Immature natural killer cell (primary cell): ENCODE data around the gene LRRC56. TPM values are rescaled to one million over a fixed set of nuclear protein-coding genes. Genes with fewer than 3 reads are reported as not detected.

Experiments
- DNase-seq, 3 donors: peaks; one replicate each; pipeline ENCODE4 v3.0.0; 2022; ENCODE audit warnings: mixed read lengths in 1 of 3
- H3K27ac Mint-ChIP-seq, 6 donors: one replicate each; pipeline ENCODE4 v1.8.0; 2020; ENCODE audit warnings: mixed read lengths in 6 of 6, mild to moderate bottlenecking in 5 of 6, inconsistent platforms in 4 of 6, moderate library complexity in 3 of 6
- H3K27me3 Mint-ChIP-seq, 3 donors: one replicate each; pipeline ENCODE4 v1.8.0; 2020 to 2021; ENCODE audit warnings: low read depth in 3 of 3, mild to moderate bottlenecking in 3 of 3, mixed read lengths in 3 of 3, moderate library complexity in 3 of 3, inconsistent platforms in 1 of 3
- H3K36me3 Mint-ChIP-seq, 3 donors: one replicate each; pipeline ENCODE4 v1.8.0; 2020; ENCODE audit warnings: mixed read lengths in 3 of 3, inconsistent platforms in 2 of 3, mild to moderate bottlenecking in 2 of 3
- H3K4me1 Mint-ChIP-seq, 2 donors: one replicate each; pipeline ENCODE4 v1.8.0; 2020; ENCODE audit warnings: inconsistent platforms in 2 of 2, mild to moderate bottlenecking in 2 of 2, mixed read lengths in 2 of 2, moderate library complexity in 1 of 2
- H3K4me3 Mint-ChIP-seq, 5 donors: one replicate each; pipeline ENCODE4 v1.8.0; 2020; ENCODE audit warnings: mild to moderate bottlenecking in 5 of 5, mixed read lengths in 5 of 5, inconsistent platforms in 3 of 5, moderate library complexity in 3 of 5
- H3K9me3 Mint-ChIP-seq, 6 donors: one replicate each; pipeline ENCODE4 v1.8.0; 2020; ENCODE audit warnings: mild to moderate bottlenecking in 6 of 6, mixed read lengths in 6 of 6, inconsistent platforms in 4 of 6, moderate library complexity in 3 of 6
- polyA plus RNA-seq, 3 donors: library from polyadenylated mRNA; unstranded; fragments of 300-500 nt; fragmentation: Illumina TruSeq; gene quantifications; one replicate each; pipeline ENCODE4 v1.2.3, GENCODE V29; 2021

LRRC56 gene
- polyA plus RNA-seq, 3 donors from 2014 or later: 0.27 to 0.89 TPM; not detected in 1

GRCh38 chr11:581342-581741 is 44.0 kb downstream of the LRRC56 start:
- Mint-ChIP-seq H3K4me3 (peak overlapping the region in 2 of 5 donors; percentile 11 to 31), H3K4me1 (peaks cover 48 to 49% of the 10 kb centered on the region in 2 donors)

GRCh38 chr11:581752-582151 is 44.4 kb downstream of the LRRC56 start:
- H3K27me3 Mint-ChIP-seq: peaks cover 2 to 14% (median 4%) of the 10 kb centered on the region in 3 donors
- H3K4me1 Mint-ChIP-seq: peaks cover 48 to 49% of the 10 kb centered on the region in 2 donors
- no peak for DNase-seq
- H3K27ac Mint-ChIP-seq: peak overlapping the region in 1 of 6 donors; percentile 80
- no peak overlapping the region for H3K4me3 Mint-ChIP-seq
- peaks cover 0 to 8% (median 0%) of the 10 kb centered on the region in 3 donors for H3K36me3 Mint-ChIP-seq
- H3K9me3 Mint-ChIP-seq: no peaks in the 10 kb centered on the region

More at GRCh38 chr11:581342-581741, 44.0 kb downstream of the LRRC56 start:
- Mint-ChIP-seq H3K9me3 (no peaks in the 10 kb centered on the region), H3K27ac (peak overlapping the region in 3 of 6 donors; percentile 23 to 87 (median 53)), H3K36me3 (peaks cover 0 to 8% (median 0%) of the 10 kb centered on the region in 3 donors), H3K27me3 (peaks cover 2 to 14% (median 4%) of the 10 kb centered on the region in 3 donors)
- peak in 1 of 3 donors; percentile 30 for DNase-seq

GRCh38 chr11:584287-584686 is 47.0 kb downstream of the LRRC56 start:
- Mint-ChIP-seq H3K4me3 (no peak overlapping the region), H3K27me3 (peaks cover 2 to 4% (median 3%) of the 10 kb centered on the region in 3 donors), H3K9me3 (no peaks in the 10 kb centered on the region), H3K27ac (no peak overlapping the region), H3K4me1 (peaks cover 30 to 39% of the 10 kb centered on the region in 2 donors), H3K36me3 (peaks cover 0 to 23% (median 5%) of the 10 kb centered on the region in 3 donors)
- no peak for DNase-seq

- Mint-ChIP-seq H3K36me3 (peaks cover 0 to 24% (median 10%) of the 10 kb centered on the region in 3 donors), H3K4me1 (peaks cover 10 to 19% of the 10 kb centered on the region in 2 donors), H3K27me3 (peaks cover 5 to 10% (median 7%) of the 10 kb centered on the region in 3 donors), H3K9me3 (peaks cover 0 to 1% (median 0%) of the 10 kb centered on the region in 6 donors), H3K27ac (peak overlapping the region in 2 of 6 donors; percentile 30 to 43), H3K4me3 (no peak overlapping the region)
- no peak for DNase-seq
These were observed 49.3 kb downstream of the LRRC56 start for GRCh38 chr11:586376-587316.

GRCh38 chr11:587546-587945 is 50.2 kb downstream of the LRRC56 start:
- peaks cover 7 to 15% of the 10 kb centered on the region in 2 donors for H3K4me1 Mint-ChIP-seq
- peaks cover 0 to 2% (median 0%) of the 10 kb centered on the region in 6 donors for H3K9me3 Mint-ChIP-seq
- H3K27me3 Mint-ChIP-seq: peaks cover 5 to 10% (median 7%) of the 10 kb centered on the region in 3 donors
- H3K27ac Mint-ChIP-seq: peak overlapping the region in 5 of 6 donors; percentile 17 to 91 (median 83)
- H3K4me3 Mint-ChIP-seq: no peak overlapping the region
- peaks cover 4 to 28% (median 14%) of the 10 kb centered on the region in 3 donors for H3K36me3 Mint-ChIP-seq
- no peak for DNase-seq

GRCh38 chr11:587978-588380 is 50.7 kb downstream of the LRRC56 start:
- H3K27me3 Mint-ChIP-seq: peaks cover 5 to 10% (median 7%) of the 10 kb centered on the region in 3 donors
- H3K36me3 Mint-ChIP-seq: peaks cover 4 to 28% (median 14%) of the 10 kb centered on the region in 3 donors
- H3K9me3 Mint-ChIP-seq: peaks cover 0 to 2% (median 0%) of the 10 kb centered on the region in 6 donors
- peaks cover 7 to 15% of the 10 kb centered on the region in 2 donors for H3K4me1 Mint-ChIP-seq
- peak overlapping the region; percentile 80 to 91 (median 84) for H3K27ac Mint-ChIP-seq
- peak overlapping the region in 2 of 5 donors; percentile 25 to 46 for H3K4me3 Mint-ChIP-seq
- DNase-seq: peak in 2 of 3 donors; percentile 31 to 46

- no peak for DNase-seq
- peaks cover 0 to 2% (median 0%) of the 10 kb centered on the region in 6 donors for H3K9me3 Mint-ChIP-seq
- peaks cover 7 to 10% (median 9%) of the 10 kb centered on the region in 3 donors for H3K27me3 Mint-ChIP-seq
- peaks cover 9 to 10% of the 10 kb centered on the region in 2 donors for H3K4me1 Mint-ChIP-seq
- H3K4me3 Mint-ChIP-seq: no peak overlapping the region
- H3K36me3 Mint-ChIP-seq: peaks cover 8 to 24% (median 14%) of the 10 kb centered on the region in 3 donors
- H3K27ac Mint-ChIP-seq: peak overlapping the region in 2 of 6 donors; percentile 40 to 48
These were observed 52.5 kb downstream of the LRRC56 start for GRCh38 chr11:589798-590197.

- DNase-seq: no peak
- Mint-ChIP-seq H3K27ac (no peak overlapping the region), H3K9me3 (peaks cover 0 to 2% (median 0%) of the 10 kb centered on the region in 6 donors), H3K4me1 (peaks cover 11 to 13% of the 10 kb centered on the region in 2 donors), H3K36me3 (peaks cover 8 to 24% (median 14%) of the 10 kb centered on the region in 3 donors), H3K27me3 (peaks cover 7 to 9% (median 8%) of the 10 kb centered on the region in 3 donors), H3K4me3 (no peak overlapping the region)
These were observed 53.7 kb downstream of the LRRC56 start for GRCh38 chr11:590997-591396.

- no peak for DNase-seq
- H3K4me3 Mint-ChIP-seq: no peak overlapping the region
- peaks cover 20 to 23% of the 10 kb centered on the region in 2 donors for H3K4me1 Mint-ChIP-seq
- peaks cover 0 to 2% (median 0%) of the 10 kb centered on the region in 6 donors for H3K9me3 Mint-ChIP-seq
- H3K27me3 Mint-ChIP-seq: peaks cover 9 to 12% (median 10%) of the 10 kb centered on the region in 3 donors
- no peak overlapping the region for H3K27ac Mint-ChIP-seq
- H3K36me3 Mint-ChIP-seq: peaks cover 8 to 25% (median 14%) of the 10 kb centered on the region in 3 donors
These were observed 55.2 kb downstream of the LRRC56 start for GRCh38 chr11:592501-592900.

- H3K9me3 Mint-ChIP-seq: peaks cover 0 to 2% (median 0%) of the 10 kb centered on the region in 6 donors
- peaks cover 8 to 21% (median 13%) of the 10 kb centered on the region in 3 donors for H3K36me3 Mint-ChIP-seq
- peaks cover 9 to 12% (median 9%) of the 10 kb centered on the region in 3 donors for H3K27me3 Mint-ChIP-seq
- no peak for DNase-seq
- H3K4me3 Mint-ChIP-seq: no peak overlapping the region
- no peak overlapping the region for H3K27ac Mint-ChIP-seq
- peaks cover 18 to 19% of the 10 kb centered on the region in 2 donors for H3K4me1 Mint-ChIP-seq
These were observed 55.6 kb downstream of the LRRC56 start for GRCh38 chr11:592918-593317.

DNA sequence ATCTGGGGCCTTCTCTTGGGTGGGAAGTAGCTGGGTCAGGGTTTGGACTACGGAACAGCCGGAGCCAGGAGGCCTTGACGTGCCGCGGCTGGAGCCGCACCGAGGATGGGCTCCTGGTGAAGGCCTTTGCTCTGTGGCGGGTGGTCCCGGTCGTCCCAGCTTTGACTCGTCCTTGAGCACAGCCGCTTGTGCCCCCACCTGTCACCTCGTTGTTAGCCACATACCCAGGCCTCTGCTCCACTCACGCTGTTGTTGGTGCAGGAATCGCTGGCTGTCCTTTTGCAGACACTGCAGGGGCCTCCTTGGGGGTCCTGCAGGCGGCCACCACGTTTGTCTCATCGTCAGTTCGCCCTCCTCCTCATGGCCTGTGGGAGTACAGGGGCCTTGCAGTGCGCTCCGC is 56.0 kb downstream of the LRRC56 start:
- Mint-ChIP-seq H3K27ac (no peak overlapping the region), H3K27me3 (peaks cover 9 to 12% (median 10%) of the 10 kb centered on the region in 3 donors), H3K4me1 (peaks cover 16% of the 10 kb centered on the region in 2 donors), H3K36me3 (peaks cover 8 to 19% (median 11%) of the 10 kb centered on the region in 3 donors), H3K4me3 (no peak overlapping the region), H3K9me3 (peaks cover 0 to 2% (median 0%) of the 10 kb centered on the region in 6 donors)
- no peak for DNase-seq

- no peak overlapping the region for H3K27ac Mint-ChIP-seq
- no peak for DNase-seq
- peaks cover 0 to 2% (median 0%) of the 10 kb centered on the region in 6 donors for H3K9me3 Mint-ChIP-seq
- peaks cover 7 to 11% (median 9%) of the 10 kb centered on the region in 3 donors for H3K27me3 Mint-ChIP-seq
- H3K36me3 Mint-ChIP-seq: peaks cover 8 to 16% (median 9%) of the 10 kb centered on the region in 3 donors
- no peak overlapping the region for H3K4me3 Mint-ChIP-seq
- H3K4me1 Mint-ChIP-seq: peaks cover 16% of the 10 kb centered on the region in 2 donors
These were observed 58.1 kb downstream of the LRRC56 start for GRCh38 chr11:595400-595799.

DNA sequence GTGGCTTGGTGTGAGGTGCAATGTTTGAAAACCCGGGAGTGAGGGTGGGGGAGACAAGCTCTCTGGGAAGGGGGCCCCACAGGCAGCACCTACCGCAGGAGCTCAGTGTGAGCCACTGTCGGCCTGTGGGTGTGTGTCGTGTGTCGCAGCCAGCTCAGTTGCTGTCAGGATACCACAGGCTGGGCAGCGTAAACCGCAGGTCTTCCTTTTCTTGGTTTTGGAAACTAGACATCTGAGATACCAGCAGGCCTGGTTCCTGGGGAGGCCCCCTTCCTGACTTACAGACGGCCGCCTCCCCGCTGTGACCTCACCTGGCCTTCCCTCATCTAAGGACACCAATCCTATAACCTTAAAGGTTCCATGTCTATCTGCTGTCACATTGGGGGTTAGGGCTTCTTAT is 59.0 kb downstream of the LRRC56 start:
- H3K27ac Mint-ChIP-seq: peak overlapping the region in 3 of 6 donors; percentile 49 to 64 (median 63)
- H3K9me3 Mint-ChIP-seq: peaks cover 0 to 2% (median 0%) of the 10 kb centered on the region in 6 donors
- H3K4me1 Mint-ChIP-seq: peaks cover 16% of the 10 kb centered on the region in 2 donors
- H3K27me3 Mint-ChIP-seq: peaks cover 4 to 7% (median 7%) of the 10 kb centered on the region in 3 donors
- DNase-seq: peak in 2 of 3 donors; percentile 17 to 38
- H3K4me3 Mint-ChIP-seq: peak overlapping the region in 1 of 5 donors; percentile 14
- peaks cover 9 to 18% (median 9%) of the 10 kb centered on the region in 3 donors for H3K36me3 Mint-ChIP-seq
